HG02970 (cell line): ENCODE data around the gene ANO6.

Experiments used
- ATAC-seq: cut with Tn5 transposase; IDR thresholded peaks from one replicate; pipeline ENCODE4 v1.9.1; 2021; ENCODE audit warnings: mild to moderate bottlenecking, moderate library complexity, moderate number of reproducible peaks; ENCODE audit not compliant: unreplicated experiment, low FRiP score

ANO6 gene

GRCh38 chr12:45337835-45338234 lies 121.9 kb downstream of the ANO6 start:
- no peak for ATAC-seq

DNA sequence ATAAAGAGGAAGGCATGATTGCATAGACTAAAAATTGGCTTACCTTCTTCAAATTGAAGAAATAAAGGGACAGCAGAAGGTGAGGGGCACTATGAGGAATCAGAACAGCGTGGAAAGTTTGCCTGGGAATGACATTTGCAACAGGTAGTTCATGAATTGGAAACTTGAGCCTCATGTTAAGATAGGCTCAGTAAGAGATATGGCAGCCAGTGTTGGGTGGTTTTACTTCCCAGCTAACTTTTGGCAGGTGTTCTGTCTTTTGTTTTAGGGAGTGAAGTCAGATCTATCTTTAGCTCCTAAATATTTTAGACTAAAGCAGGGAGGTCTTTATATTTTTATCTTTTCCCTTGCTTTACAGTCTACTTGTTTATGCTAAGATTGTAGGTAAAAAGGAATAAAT lies 122.4 kb downstream of the ANO6 start:
- ATAC-seq: no peak

DNA sequence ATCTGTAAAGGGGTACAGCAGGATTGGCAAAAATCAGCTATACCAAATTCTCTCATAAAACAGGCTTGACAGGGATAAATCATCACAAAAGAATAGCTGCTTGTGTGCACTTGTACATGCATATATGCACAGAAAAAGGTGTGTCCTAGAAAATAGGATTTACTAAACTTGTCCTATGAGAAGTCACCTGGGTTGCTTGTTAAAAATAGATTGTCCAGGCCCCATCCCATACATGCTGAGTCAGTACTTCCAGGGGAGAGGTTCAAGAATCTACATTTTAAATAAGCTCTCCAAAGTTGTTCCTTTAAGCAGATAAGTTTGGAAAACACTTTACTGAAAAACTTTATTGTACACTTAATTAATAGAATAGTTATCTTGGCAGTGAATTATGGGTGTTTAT lies 123.1 kb downstream of the ANO6 start:
- ATAC-seq: no peak

GRCh38 chr12:45342171-45342570 lies 126.3 kb downstream of the ANO6 start:
- ATAC-seq: no peak

DNA sequence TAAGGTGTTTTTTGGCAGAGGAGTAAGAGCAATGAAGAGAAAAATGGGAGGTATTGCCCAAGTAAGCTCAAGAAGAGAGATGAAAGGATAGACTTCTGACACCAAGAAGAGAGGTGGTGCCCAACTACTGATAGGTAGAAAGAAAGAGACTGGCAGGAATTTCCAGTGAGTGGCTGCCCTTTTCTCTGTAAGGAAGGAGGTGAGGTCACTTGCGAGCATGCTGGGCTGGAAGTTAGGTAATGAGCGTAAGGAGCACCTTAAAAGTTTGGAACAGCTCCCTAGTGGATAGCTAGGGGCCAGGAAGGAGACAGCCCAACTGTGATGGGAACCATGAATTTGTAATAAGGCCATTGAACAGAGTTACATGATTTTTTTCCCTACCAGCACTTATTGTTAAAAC lies 127.0 kb downstream of the ANO6 start:
- no peak for ATAC-seq

- no peak for ATAC-seq
Measured at GRCh38 chr12:45343269-45344051, 127.6 kb downstream of the ANO6 start.

DNA sequence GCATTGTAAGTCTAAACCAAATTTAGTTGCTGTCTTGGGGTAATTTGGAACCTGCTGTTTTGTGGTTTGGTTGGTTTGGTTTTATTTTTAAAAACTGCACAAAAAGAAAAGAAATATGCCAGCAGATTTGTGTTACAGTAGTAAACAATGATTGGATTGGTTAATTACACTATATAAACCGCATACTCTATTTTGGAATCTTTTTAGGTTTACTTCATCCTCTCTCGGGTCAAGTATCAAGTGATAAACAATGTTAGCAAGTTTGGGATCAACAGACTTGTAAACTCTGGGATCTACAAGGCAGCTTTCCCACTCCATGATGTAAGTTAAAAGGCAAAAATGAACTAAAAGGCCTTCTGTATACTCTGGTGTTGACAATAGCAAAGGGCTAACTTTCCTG lies 132.4 kb downstream of the ANO6 start:
- ATAC-seq: no peak

DNA sequence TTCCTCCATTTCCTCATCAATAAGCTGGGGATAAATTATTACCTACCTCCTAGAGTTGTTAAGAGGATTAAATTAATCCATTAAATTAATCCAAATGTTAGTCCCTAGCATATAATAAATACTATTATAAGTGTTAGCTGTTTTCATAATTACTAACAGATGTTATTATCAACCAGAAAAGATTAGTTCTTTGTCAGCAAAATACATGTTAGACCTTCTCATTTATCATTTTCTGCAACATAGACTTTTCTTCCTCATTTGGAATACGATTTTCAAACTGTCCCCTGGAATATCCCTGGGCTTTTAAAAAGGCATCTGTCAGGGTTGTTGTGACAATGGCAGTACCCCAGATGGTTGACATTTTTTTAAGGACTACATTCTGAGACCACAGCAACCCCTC lies 133.1 kb downstream of the ANO6 start:
- ATAC-seq: no peak

GRCh38 chr12:45349916-45350315 lies 134.0 kb downstream of the ANO6 start:
- no peak for ATAC-seq

- ATAC-seq: no peak
Measured at GRCh38 chr12:45350861-45351260, 135.0 kb downstream of the ANO6 start.

DNA sequence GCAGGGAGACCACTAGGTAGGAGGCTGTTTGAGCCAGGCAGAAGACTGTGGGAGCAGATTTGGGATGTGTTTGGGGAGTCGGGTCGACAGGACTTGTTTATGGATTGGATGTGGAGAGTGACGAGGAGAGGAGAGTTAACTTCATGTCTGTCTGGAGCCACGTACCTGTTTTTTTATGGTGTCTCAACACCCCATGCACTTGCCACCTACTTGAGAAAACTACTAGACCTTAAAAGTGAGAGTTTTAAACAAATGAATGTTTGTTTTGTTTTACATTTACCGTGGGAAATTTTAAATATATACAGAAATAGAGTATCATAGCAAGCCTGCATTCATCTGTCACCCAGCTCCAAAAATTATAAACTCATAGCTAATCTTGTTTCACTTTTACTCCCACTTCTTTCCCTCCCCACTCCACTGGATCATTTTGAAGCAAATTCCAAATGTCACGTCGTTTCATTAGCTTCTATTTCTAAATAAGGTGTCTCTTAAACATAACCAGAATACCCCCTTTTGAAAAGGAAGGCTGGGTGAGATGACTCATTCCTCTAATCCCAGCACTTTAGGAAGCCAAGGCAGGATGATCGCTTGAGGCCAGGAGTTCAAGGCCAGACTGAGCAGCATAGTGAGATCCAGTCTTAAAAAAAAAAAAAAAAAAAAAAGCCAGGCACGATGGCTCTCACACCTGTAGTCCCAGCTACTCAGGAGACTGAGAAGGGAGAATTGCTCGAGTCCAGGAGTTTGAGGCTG lies 136.2 kb downstream of the ANO6 start:
- ATAC-seq: no peak

GRCh38 chr12:45353944-45354343 lies 138.0 kb downstream of the ANO6 start:
- no peak for ATAC-seq

GRCh38 chr12:45354399-45354798 lies 138.5 kb downstream of the ANO6 start:
- peak; percentile 91 for ATAC-seq

DNA sequence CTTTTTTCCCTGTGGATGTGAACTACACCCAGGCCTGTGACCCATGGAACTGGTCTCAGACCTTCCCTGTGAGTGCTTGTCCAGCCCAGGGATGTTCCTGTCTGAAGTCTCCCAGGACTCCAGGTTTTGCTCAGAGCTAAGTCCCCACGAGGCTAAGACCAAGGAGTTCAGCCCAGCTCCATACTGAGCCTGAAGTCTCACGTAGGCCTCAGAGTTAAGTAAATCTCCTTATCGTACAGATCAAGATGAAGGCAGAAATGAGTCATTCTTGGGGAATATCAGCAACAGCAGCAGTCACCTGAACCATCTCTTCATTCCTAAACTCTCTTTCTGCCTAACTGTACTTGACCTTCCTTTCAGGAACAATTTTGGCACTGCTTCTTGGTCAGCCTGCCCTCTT lies 139.8 kb downstream of the ANO6 start:
- no peak for ATAC-seq

DNA sequence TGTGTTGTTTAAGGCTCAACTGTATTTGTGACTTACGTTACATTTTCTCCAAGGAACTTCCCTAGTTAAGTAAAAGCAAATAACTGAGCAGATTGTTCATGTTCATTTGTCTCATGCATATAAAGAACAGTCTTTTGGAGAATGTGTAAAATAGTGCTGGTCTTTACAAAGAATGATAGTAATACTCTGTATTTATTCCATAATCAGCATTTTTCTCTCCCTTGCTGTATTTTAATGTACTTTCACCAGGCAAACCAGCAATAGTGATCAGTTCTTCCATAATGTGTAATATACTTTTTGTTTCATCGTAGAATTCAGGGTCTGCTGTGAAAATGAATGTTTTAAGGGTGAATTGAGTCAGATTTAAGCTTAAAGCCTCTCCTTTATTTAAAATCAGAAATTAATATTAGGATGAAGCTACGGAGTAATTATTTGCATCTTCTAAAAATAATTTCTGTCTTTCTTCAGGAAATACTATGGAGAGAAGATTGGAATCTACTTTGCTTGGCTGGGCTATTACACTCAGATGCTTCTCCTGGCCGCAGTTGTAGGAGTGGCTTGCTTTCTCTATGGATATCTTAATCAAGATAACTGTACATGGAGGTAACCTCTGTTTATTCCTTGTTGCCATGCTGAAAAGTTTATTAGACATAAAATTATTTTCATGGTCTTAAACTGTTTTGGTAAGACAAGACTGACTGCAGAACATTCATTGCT lies 141.1 kb downstream of the ANO6 start:
- ATAC-seq: no peak

DNA sequence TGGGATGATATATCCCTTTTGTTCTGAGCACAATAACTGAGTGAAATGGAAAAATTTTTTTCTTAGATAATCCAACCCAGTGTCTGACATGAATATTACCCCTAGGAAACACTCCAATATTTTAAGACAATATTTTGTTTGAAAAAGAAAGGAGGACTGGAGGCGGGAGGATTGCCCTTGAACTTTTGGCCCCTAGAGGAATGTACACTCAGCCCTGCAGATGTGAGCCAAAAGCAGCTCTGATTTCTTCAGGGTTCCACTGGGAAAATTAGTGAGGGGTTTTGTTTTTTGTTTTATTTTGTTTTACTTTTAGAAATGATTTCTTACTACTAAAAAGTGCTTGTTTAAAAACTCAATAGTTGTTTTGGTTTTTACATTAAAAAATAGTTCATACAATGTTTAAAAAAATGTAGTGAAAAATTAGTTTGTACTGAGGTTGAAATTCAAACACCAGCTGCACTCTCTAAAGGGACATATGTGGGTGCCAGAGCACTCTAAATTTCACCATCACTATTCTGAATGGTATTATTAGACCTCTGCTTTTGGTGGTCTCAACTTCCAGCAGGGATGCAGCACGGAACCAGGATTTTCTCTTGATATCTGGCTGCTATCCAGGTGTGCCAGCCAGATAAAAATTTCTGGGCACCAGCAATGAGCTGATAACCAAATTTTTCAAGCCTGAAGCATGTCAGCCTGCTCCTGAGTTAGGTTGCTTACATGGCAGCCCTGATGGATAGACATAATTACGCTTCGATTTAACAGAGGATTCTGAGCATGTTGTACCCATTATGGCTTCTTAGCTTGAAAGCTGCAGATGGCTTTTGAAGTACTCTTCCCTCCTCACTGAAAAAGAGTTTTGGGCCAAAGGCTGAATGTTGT lies 141.9 kb downstream of the ANO6 start:
- ATAC-seq: no peak

- no peak for ATAC-seq
Measured at GRCh38 chr12:45362291-45362690, 146.4 kb downstream of the ANO6 start.

- ATAC-seq: no peak
Measured at GRCh38 chr12:45363903-45364302, 148.0 kb downstream of the ANO6 start.

GRCh38 chr12:45368841-45369489 lies 153.1 kb downstream of the ANO6 start:
- no peak for ATAC-seq

- no peak for ATAC-seq
Measured at GRCh38 chr12:45377815-45378214, 161.9 kb downstream of the ANO6 start.
